T-cell (primary cell): ENCODE results near the gene KLHL40. TPM values are rescaled to one million over a fixed set of nuclear protein-coding genes. Genes with fewer than 3 reads are reported as not detected.

Experiments
- ATAC-seq, 4 experiments: fragments of 200-7000 bp in 3 of 4; fragments of 150-1000 bp in 1 of 4; cut with Tn5 transposase; replicated peaks in 1 of 4; 1 replicate in 3 of 4; 2 replicates in 1 of 4; pipeline ENCODE4 v1.10.0; 2021; ENCODE audit warnings: moderate library complexity in 3 of 4, mild to moderate bottlenecking in 2 of 4, moderate number of reproducible peaks in 1 of 4
- CTCF ChIA-PET, 2 donors: fragments of 300-600 bp; sonication (Branson Sonifier 250); formaldehyde crosslinking; loops; one replicate each; lab custom pipeline; 2022; ENCODE audit warnings: antibody characterized with exemption in 2 of 2; lab: Charles Lee
- POLR2A ChIA-PET, 2 donors: fragments of 300-600 bp; sonication (Branson Sonifier 250); formaldehyde crosslinking; loops; one replicate each; lab custom pipeline; 2022; ENCODE audit warnings: antibody characterized with exemption in 2 of 2; lab: Charles Lee
- DNase-seq, 35 experiments: peaks; one replicate each; pipeline versions ENCODE4 v3.0.0 to v3.0.0-alpha.2; 2013 to 2023
- H3K27ac ChIP-seq: one replicate; pipeline ENCODE4 v1.5.1; 2013; ENCODE audit warnings: low read length
- H3K27me3 ChIP-seq, 2 experiments: replicated peaks in 1 of 2; 1 replicate in 1 of 2; 2 replicates in 1 of 2; pipeline versions ENCODE4 v1.6.1 to v1.7.0; 2013; ENCODE audit warnings: low read length in 1 of 2, mixed read lengths in 1 of 2; ENCODE audit not compliant: control insufficient read depth in 2 of 2, insufficient read depth in 2 of 2; ENCODE audit errors: extremely low read depth in 1 of 2
- H3K36me3 ChIP-seq, 2 donors: 1 replicate in 1 of 2; 2 replicates in 1 of 2; pipeline versions ENCODE4 v1.6.1 to v1.7.0; 2013; ENCODE audit warnings: low read length in 1 of 2; ENCODE audit not compliant: control insufficient read depth in 2 of 2, insufficient read depth in 1 of 2; ENCODE audit errors: extremely low read depth in 1 of 2
- H3K4me1 ChIP-seq, 2 experiments: 1 replicate in 1 of 2; 2 replicates in 1 of 2; pipeline versions ENCODE4 v1.6.1 to v1.7.0; 2013; ENCODE audit warnings: low read length in 2 of 2, mixed read lengths in 1 of 2; ENCODE audit not compliant: insufficient read depth in 2 of 2, control insufficient read depth in 1 of 2; ENCODE audit errors: extremely low read depth in 1 of 2
- H3K4me3 ChIP-seq, 2 donors: 1 replicate in 1 of 2; 2 replicates in 1 of 2; pipeline versions ENCODE4 v1.5.1 to v1.7.0; 2013; ENCODE audit warnings: mild to moderate bottlenecking in 2 of 2, low read length in 1 of 2, moderate library complexity in 1 of 2; ENCODE audit not compliant: control insufficient read depth in 1 of 2; ENCODE audit errors: extremely low read depth in 1 of 2
- H3K9me3 ChIP-seq: 2 replicates; pipeline ENCODE4 v1.7.0; 2013
- H3K27ac Mint-ChIP-seq, 2 donors: one replicate each; pipeline ENCODE4 v1.8.0; 2020 to 2021; ENCODE audit warnings: mild to moderate bottlenecking in 2 of 2, mixed read lengths in 2 of 2
- H3K27me3 Mint-ChIP-seq, 2 donors: one replicate each; pipeline ENCODE4 v1.8.0; 2021 to 2022; ENCODE audit warnings: mixed read lengths in 2 of 2
- H3K36me3 Mint-ChIP-seq: one replicate; pipeline ENCODE4 v1.8.0; 2021; ENCODE audit warnings: mixed read lengths
- H3K4me1 Mint-ChIP-seq, 3 donors: one replicate each; pipeline ENCODE4 v1.8.0; 2020 to 2022; ENCODE audit warnings: mixed read lengths in 3 of 3, mild to moderate bottlenecking in 1 of 3
- H3K4me3 Mint-ChIP-seq, 3 donors: one replicate each; pipeline ENCODE4 v1.8.0; 2020 to 2022; ENCODE audit warnings: mild to moderate bottlenecking in 3 of 3, mixed read lengths in 3 of 3, moderate library complexity in 3 of 3
- H3K9me3 Mint-ChIP-seq, 3 donors: one replicate each; pipeline ENCODE4 v1.8.0; 2020 to 2022; ENCODE audit warnings: mixed read lengths in 3 of 3
- WGBS: methylation state at CpG from one replicate; pipeline ENCODE4 v1.1.5; 2013; ENCODE audit warnings: missing lambda C conversion rate; ENCODE audit not compliant: insufficient coverage; 5-methylcytosine and 5-hydroxymethylcytosine counted together
- total RNA-seq, 35 experiments: library from RNA in 6 of 35; stranded (reverse) in 6 of 35; fragments of 120-200 nt in 1 of 35; gene quantifications; one replicate each; pipeline versions ENCODE4 v1.2.1 to v1.2.4 and lab custom pipeline; 2013 to 2026

The KLHL40 gene
- total RNA-seq, 5 donors from 2014 or later (not counting 1 experiment from before 2014, with no cell fraction given): not detected

DNA sequence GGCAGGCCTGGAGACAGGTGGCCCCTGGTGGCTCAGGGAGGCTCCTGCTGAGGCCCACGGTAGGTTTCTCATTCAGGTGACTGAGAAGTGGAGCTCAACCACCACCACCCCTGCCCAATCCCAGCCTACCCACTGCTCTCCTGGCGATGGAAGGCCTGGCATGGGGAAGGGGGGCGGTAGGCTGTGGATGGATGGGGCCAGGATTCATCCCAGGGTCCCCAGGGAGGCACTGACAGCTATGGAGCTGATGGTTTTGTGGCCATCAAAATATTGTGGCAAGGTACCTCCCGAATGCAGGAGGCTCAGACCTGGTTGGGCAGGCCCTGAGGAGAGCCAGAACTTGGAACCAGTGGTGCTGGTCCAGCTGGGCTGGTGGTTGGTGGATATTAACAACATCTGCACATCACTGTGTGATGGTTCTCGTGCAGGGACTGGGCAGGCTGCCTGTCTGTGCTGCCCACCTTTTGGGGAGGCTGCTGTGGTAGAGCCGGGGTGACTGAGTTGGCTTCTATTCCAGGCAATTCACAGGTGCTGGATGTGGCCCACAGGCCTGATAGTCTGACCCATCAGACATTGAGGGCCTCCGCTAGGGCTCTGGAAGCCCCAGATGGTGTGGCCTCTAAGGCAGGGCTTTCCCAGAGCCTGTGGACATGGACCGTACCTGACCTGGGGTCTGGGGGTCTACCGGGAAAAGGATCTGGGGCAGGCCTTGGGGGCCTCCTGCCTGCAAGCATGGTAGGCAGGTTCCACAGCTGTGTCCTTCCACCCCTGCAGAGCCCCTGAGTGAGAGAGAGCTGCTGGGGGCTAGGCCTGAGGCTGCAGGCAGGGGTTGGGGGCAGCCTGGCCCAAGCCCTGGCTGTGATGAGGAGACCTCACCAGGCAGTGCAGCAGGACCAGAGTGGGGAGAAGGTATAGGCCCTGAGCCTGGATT is 28.4 kb upstream of the KLHL40 start:
- H3K4me1 Mint-ChIP-seq: peaks cover 6 to 21% (median 12%) of the 10 kb centered on the region in 3 donors
- no peaks in the 10 kb centered on the region for H3K36me3 Mint-ChIP-seq
- ChIA-PET CTCF (no interaction called here), POLR2A (no interaction called here)
- Histone ChIP-seq H3K4me3 (no peak overlapping the region), H3K9me3 (no peaks in the 10 kb centered on the region), H3K4me1 (peaks cover 0 to 26% of the 10 kb centered on the region in 2 experiments), H3K27ac (no peak overlapping the region), H3K36me3 (peaks cover 0 to 2% of the 10 kb centered on the region in 2 donors), H3K27me3 (peaks cover 0 to 26% of the 10 kb centered on the region in 2 experiments)
- DNase-seq (no peak), ATAC-seq (no peak)
- H3K27ac Mint-ChIP-seq: peak overlapping the region in 1 of 2 donors; percentile 4
- H3K4me3 Mint-ChIP-seq: peak overlapping the region in 1 of 3 donors; percentile 12
- 92% methylated on average over 7 of the region's 9 CpGs for WGBS
- no peaks in the 10 kb centered on the region for H3K9me3 Mint-ChIP-seq
- H3K27me3 Mint-ChIP-seq: no peaks in the 10 kb centered on the region

DNA sequence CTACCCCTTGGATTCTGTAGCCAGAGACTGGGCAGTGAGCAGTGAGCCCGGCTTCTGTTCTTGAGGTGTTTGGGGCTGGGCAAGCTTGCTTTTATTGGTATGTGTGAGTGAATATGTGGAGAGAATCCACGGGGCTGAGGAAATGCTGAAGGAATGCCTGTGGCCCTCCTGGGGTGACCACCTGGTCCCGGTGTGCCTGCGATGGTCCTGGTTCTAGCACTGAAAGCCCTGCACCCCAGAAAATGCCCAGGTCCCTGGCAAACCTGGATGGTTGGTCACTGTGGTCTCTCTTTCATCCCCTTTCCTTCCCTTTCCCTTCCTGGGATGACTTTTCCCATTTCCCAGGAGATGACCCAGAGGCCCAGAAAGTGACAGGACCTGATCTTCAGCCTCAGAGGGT is 27.7 kb upstream of the KLHL40 start:
- H3K27ac Mint-ChIP-seq: no peak overlapping the region
- no peak for DNase-seq
- H3K27me3 ChIP-seq: peaks cover 0 to 23% of the 10 kb centered on the region in 2 experiments
- peaks cover 6 to 15% (median 9%) of the 10 kb centered on the region in 3 donors for H3K4me1 Mint-ChIP-seq
- no peaks in the 10 kb centered on the region for H3K27me3 Mint-ChIP-seq
- H3K4me3 ChIP-seq: no peak overlapping the region
- H3K27ac ChIP-seq: no peak overlapping the region
- ChIA-PET CTCF (no interaction called here), POLR2A (no interaction called here)
- no peaks in the 10 kb centered on the region for H3K9me3 ChIP-seq
- H3K4me3 Mint-ChIP-seq: no peak overlapping the region
- WGBS: 89% methylated on average over 3 of the region's 4 CpGs
- H3K36me3 ChIP-seq: no peaks in the 10 kb centered on the region
- H3K4me1 ChIP-seq: peaks cover 0 to 22% of the 10 kb centered on the region in 2 experiments
- no peaks in the 10 kb centered on the region for H3K36me3 Mint-ChIP-seq
- H3K9me3 Mint-ChIP-seq: no peaks in the 10 kb centered on the region
- no peak for ATAC-seq

DNA sequence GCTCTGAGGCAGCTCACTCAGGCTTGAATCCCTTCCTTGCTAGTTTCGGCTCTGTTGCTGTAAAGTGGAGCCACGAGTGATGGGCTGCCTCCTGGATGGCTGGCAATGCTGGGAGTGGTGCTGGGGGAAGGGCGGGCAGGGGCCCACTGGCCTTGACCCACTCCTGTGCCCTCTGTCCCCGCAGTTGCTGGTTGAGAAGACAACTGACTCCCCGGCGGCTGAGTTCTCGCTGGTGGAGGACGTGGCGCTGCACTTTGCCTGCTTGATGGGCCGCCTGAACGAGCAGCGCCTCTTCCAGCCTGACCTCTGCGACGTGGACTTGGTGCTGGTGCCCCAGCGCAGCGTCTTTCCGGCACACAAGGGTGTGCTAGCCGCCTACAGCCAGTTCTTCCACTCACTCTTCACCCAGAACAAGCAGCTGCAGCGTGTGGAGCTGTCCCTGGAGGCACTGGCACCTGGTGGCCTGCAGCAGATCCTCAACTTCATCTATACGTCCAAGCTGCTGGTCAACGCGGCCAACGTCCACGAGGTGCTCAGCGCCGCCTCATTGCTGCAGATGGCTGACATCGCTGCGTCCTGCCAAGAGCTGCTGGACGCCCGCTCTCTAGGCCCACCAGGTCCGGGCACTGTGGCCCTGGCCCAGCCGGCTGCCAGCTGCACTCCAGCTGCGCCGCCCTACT is 27.1 kb upstream of the KLHL40 start:
- H3K9me3 Mint-ChIP-seq: no peaks in the 10 kb centered on the region
- ATAC-seq (no peak), DNase-seq (no peak)
- no peak overlapping the region for H3K27ac Mint-ChIP-seq
- Histone ChIP-seq H3K36me3 (no peaks in the 10 kb centered on the region), H3K9me3 (no peaks in the 10 kb centered on the region), H3K27me3 (peaks cover 0 to 18% of the 10 kb centered on the region in 2 experiments), H3K4me3 (no peak overlapping the region), H3K27ac (no peak overlapping the region), H3K4me1 (peaks cover 0 to 18% of the 10 kb centered on the region in 2 experiments)
- POLR2A ChIA-PET: no interaction called here
- H3K36me3 Mint-ChIP-seq: no peaks in the 10 kb centered on the region
- H3K27me3 Mint-ChIP-seq: no peaks in the 10 kb centered on the region
- peaks cover 5 to 10% (median 6%) of the 10 kb centered on the region in 3 donors for H3K4me1 Mint-ChIP-seq
- CTCF ChIA-PET: interaction anchor here in 1 of 2 donors (0.6 kb wide), 1 partner anchor 43 kb away, joined by 4 read pairs; no protein-coding TSS in a partner anchor
- no peak overlapping the region for H3K4me3 Mint-ChIP-seq
- 92% methylated on average over 34 of the region's 34 CpGs for WGBS

DNA sequence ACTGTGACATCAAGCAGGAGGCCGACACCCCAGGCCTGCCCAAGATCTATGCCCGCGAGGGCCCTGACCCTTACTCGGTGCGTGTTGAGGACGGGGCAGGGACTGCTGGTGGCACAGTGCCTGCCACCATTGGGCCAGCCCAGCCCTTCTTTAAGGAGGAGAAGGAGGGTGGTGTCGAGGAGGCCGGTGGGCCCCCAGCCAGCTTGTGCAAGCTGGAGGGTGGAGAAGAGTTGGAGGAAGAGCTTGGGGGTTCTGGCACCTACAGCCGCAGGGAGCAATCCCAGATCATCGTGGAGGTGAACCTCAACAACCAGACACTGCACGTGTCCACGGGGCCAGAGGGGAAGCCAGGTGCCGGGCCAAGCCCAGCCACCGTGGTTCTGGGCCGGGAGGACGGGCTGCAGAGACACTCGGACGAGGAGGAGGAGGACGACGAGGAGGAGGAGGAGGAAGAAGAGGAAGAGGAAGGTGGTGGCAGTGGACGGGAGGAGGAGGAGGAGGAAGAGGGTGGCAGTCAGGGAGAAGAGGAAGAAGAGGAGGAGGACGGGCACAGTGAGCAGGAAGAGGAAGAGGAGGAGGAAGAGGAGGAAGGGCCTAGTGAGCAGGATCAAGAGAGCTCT is 26.5 kb upstream of the KLHL40 start:
- CTCF ChIA-PET: no interaction called here
- Histone ChIP-seq H3K4me1 (peaks cover 0 to 12% of the 10 kb centered on the region in 2 experiments), H3K4me3 (no peak overlapping the region), H3K27me3 (peaks cover 0 to 11% of the 10 kb centered on the region in 2 experiments), H3K9me3 (no peaks in the 10 kb centered on the region), H3K27ac (no peak overlapping the region), H3K36me3 (no peaks in the 10 kb centered on the region)
- POLR2A ChIA-PET: no interaction called here
- DNase-seq (no peak), ATAC-seq (no peak)
- H3K4me1 Mint-ChIP-seq: peaks cover under 1 to 4% (median 1%) of the 10 kb centered on the region in 3 donors
- no peaks in the 10 kb centered on the region for H3K27me3 Mint-ChIP-seq
- H3K9me3 Mint-ChIP-seq: no peaks in the 10 kb centered on the region
- H3K27ac Mint-ChIP-seq: no peak overlapping the region
- 90% methylated on average over 21 of the region's 22 CpGs for WGBS
- no peaks in the 10 kb centered on the region for H3K36me3 Mint-ChIP-seq
- no peak overlapping the region for H3K4me3 Mint-ChIP-seq

DNA sequence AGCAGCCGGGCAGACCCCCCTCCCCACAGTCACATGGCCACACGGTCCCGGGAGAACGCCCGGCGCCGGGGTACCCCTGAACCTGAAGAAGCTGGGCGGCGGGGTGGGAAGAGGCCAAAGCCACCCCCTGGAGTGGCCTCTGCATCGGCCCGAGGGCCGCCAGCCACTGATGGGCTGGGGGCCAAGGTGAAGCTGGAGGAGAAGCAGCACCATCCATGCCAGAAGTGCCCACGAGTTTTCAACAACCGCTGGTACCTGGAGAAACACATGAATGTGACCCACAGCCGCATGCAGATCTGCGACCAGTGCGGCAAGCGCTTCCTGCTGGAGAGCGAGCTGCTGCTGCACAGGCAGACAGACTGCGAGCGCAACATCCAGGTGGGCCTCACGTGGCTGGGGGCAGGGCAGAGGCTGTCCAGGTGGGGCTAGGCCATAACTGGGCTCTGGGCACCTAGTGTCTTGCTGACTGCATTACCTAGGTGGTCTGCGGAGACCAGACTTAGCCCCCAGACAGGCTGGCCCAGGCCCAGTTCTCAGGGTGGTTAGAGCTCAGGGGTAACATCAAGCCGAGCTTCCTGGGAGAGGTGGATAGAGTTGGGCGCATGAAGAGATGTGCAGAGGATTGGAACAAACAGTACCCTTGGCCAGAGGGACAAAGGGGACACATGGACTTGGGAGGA is 25.7 kb upstream of the KLHL40 start:
- no peak for ATAC-seq
- peaks cover 0 to 4% (median 0%) of the 10 kb centered on the region in 3 donors for H3K4me1 Mint-ChIP-seq
- H3K27me3 ChIP-seq: peaks cover 0 to 9% of the 10 kb centered on the region in 2 experiments
- CTCF ChIA-PET: no interaction called here
- H3K36me3 Mint-ChIP-seq: no peaks in the 10 kb centered on the region
- no peak overlapping the region for H3K27ac ChIP-seq
- peaks cover 0 to 9% of the 10 kb centered on the region in 2 experiments for H3K4me1 ChIP-seq
- no peaks in the 10 kb centered on the region for H3K9me3 ChIP-seq
- no peaks in the 10 kb centered on the region for H3K27me3 Mint-ChIP-seq
- no peak overlapping the region for H3K4me3 Mint-ChIP-seq
- POLR2A ChIA-PET: no interaction called here
- 91% methylated on average over 22 of the region's 25 CpGs for WGBS
- no peak for DNase-seq
- no peak overlapping the region for H3K27ac Mint-ChIP-seq
- H3K36me3 ChIP-seq: no peaks in the 10 kb centered on the region
- no peak overlapping the region for H3K4me3 ChIP-seq
- H3K9me3 Mint-ChIP-seq: no peaks in the 10 kb centered on the region
